Gastroesophageal sphincter (tissue), 4 donors: ENCODE measurements around the gene NKAIN2. TPM values are rescaled to one million over a fixed set of nuclear protein-coding genes. Genes with fewer than 3 reads are reported as not detected.

Experiments
- ATAC-seq: fragments of 150-250 bp; one replicate; pipeline ENCODE4 v1.9.1; 2016; ENCODE audit warnings: mild to moderate bottlenecking, moderate library complexity
- H3K27ac ChIP-seq, 4 donors: fragments of 200-600 bp; sonication (generic) in 3 of 4; 1 replicate in 3 of 4; 2 replicates in 1 of 4; pipeline ENCODE4 v1.5.1; 2016 to 2019
- H3K27me3 ChIP-seq: fragments of 200-600 bp; sonication (generic); one replicate; pipeline ENCODE4 v1.5.1; 2019
- H3K36me3 ChIP-seq, 2 donors: fragments of 200-600 bp; sonication (generic); one replicate each; pipeline ENCODE4 v1.5.1; 2019; ENCODE audit warnings: control low read depth in 1 of 2
- H3K4me1 ChIP-seq, 3 donors: fragments of 200-600 bp; sonication (generic); 1 replicate in 2 of 3; 2 replicates in 1 of 3; pipeline ENCODE4 v1.5.1; 2016 to 2019; ENCODE audit warnings: control low read depth in 2 of 3
- H3K4me3 ChIP-seq, 2 donors: fragments of 200-600 bp; sonication (generic); one replicate each; pipeline ENCODE4 v1.5.1; 2019; ENCODE audit warnings: mild to moderate bottlenecking in 1 of 2, moderate library complexity in 1 of 2
- H3K9me3 ChIP-seq, 3 donors: fragments of 200-600 bp; sonication (generic); one replicate each; pipeline ENCODE4 v1.5.1; 2017 to 2019; ENCODE audit warnings: control low read depth in 2 of 3
- CTCF ChIP-seq, 4 experiments: fragments of 200-600 bp in 2 of 4; fragments of 450-650 bp in 2 of 4; sonication (generic) in 1 of 4; IDR thresholded peaks; one replicate each; pipeline ENCODE4 v1.5.1; 2017 to 2019; ENCODE audit warnings: antibody characterized with exemption in 4 of 4, mild to moderate bottlenecking in 2 of 4, moderate library complexity in 2 of 4
- EP300 ChIP-seq: sonication (generic); formaldehyde crosslinking; IDR thresholded peaks from one replicate; pipeline ENCODE4 v1.6.1; 2017; ENCODE audit warnings: antibody characterized with exemption, mild to moderate bottlenecking
- POLR2A ChIP-seq, 2 donors: fragments of 450-650 bp; IDR thresholded peaks; one replicate each; pipeline ENCODE4 v1.6.1; 2017; ENCODE audit warnings: antibody characterized with exemption in 2 of 2, mild to moderate bottlenecking in 2 of 2, moderate library complexity in 1 of 2
- POLR2AphosphoS5 ChIP-seq: sonication (generic); formaldehyde crosslinking; IDR thresholded peaks from one replicate; pipeline ENCODE4 v1.6.1; 2017; ENCODE audit warnings: antibody characterized with exemption
- WGBS, 2 donors: methylation state at CpG; one replicate each; pipeline ENCODE4 v1.1.5; 2018; ENCODE audit warnings: low coverage in 1 of 2; 5-methylcytosine and 5-hydroxymethylcytosine counted together
- total RNA-seq, 4 donors: library from RNA; depleted of rRNA; stranded (reverse); fragments of >200 nt; gene quantifications; one replicate each; pipeline ENCODE4 v1.1.0, GENCODE V29; 2016

NKAIN2 gene
- total RNA-seq, 4 donors from 2014 or later = 0.23 to 3.2 TPM; not detected in 2

GRCh38 chr6:124490122-124490521, 686.5 kb downstream of the NKAIN2 start:
- TF ChIP-seq POLR2AphosphoS5 (no peak), POLR2A (IDR thresholded peaks at IDR 0.05) (no peak), CTCF (IDR thresholded peaks at IDR 0.05) (no peak), EP300 (no peak)
- WGBS, 2 donors = 30 to 31% methylated on average over 1 of the region's 1 CpG
- H3K9me3 ChIP-seq = no peaks in the 10 kb centered on the region
- no peaks in the 10 kb centered on the region for H3K4me1 ChIP-seq
- no peak overlapping the region for H3K27ac ChIP-seq
- no peaks in the 10 kb centered on the region for H3K27me3 ChIP-seq
- no peaks in the 10 kb centered on the region for H3K36me3 ChIP-seq
- H3K4me3 ChIP-seq = no peak overlapping the region
- ATAC-seq = no peak

GRCh38 chr6:124493259-124493658, 689.6 kb downstream of the NKAIN2 start:
- H3K9me3 ChIP-seq = no peaks in the 10 kb centered on the region
- TF ChIP-seq POLR2A (IDR thresholded peaks at IDR 0.05) (no peak), CTCF (IDR thresholded peaks at IDR 0.05) (no peak)
- no peak for ATAC-seq
- H3K4me1 ChIP-seq = no peaks in the 10 kb centered on the region
- H3K36me3 ChIP-seq = no peaks in the 10 kb centered on the region
- no peak overlapping the region for H3K27ac ChIP-seq
- 36 to 86% methylated on average over 1 of the region's 1 CpG for WGBS, 2 donors
- H3K4me3 ChIP-seq = no peak overlapping the region
- H3K27me3 ChIP-seq = no peaks in the 10 kb centered on the region

- WGBS, 2 donors = 94 to 95% methylated on average over 2 of the region's 2 CpGs
- no peak for ATAC-seq
- no peaks in the 10 kb centered on the region for H3K27me3 ChIP-seq
Measured at GRCh38 chr6:124494956-124495664, 691.4 kb downstream of the NKAIN2 start.

GRCh38 chr6:124495665-124496190, 692.1 kb downstream of the NKAIN2 start:
- H3K36me3 ChIP-seq = no peaks in the 10 kb centered on the region
- WGBS, 2 donors = 54 to 67% methylated on average over 2 of the region's 2 CpGs
- ATAC-seq = no peak

More at GRCh38 chr6:124494956-124495664, 691.4 kb downstream of the NKAIN2 start:
- no peak overlapping the region for H3K27ac ChIP-seq
- H3K9me3 ChIP-seq = no peaks in the 10 kb centered on the region
- H3K4me3 ChIP-seq = no peak overlapping the region
- H3K4me1 ChIP-seq = no peaks in the 10 kb centered on the region
- TF ChIP-seq POLR2A (IDR thresholded peaks at IDR 0.05) (no peak), POLR2AphosphoS5 (no peak), CTCF (IDR thresholded peaks at IDR 0.05) (no peak), EP300 (no peak)
- no peaks in the 10 kb centered on the region for H3K36me3 ChIP-seq

More at GRCh38 chr6:124495665-124496190, 692.1 kb downstream of the NKAIN2 start:
- Histone ChIP-seq H3K4me1 (no peaks in the 10 kb centered on the region), H3K4me3 (no peak overlapping the region), H3K27ac (no peak overlapping the region), H3K9me3 (no peaks in the 10 kb centered on the region), H3K27me3 (no peaks in the 10 kb centered on the region)
- no peak for TF ChIP-seq CTCF (IDR thresholded peaks at IDR 0.05)
- TF ChIP-seq POLR2AphosphoS5 = no peak
- no peak for TF ChIP-seq POLR2A (IDR thresholded peaks at IDR 0.05)
- TF ChIP-seq EP300 = no peak
